ENCODE measurements around the gene HAUS2.

Gene HAUS2

DNA sequence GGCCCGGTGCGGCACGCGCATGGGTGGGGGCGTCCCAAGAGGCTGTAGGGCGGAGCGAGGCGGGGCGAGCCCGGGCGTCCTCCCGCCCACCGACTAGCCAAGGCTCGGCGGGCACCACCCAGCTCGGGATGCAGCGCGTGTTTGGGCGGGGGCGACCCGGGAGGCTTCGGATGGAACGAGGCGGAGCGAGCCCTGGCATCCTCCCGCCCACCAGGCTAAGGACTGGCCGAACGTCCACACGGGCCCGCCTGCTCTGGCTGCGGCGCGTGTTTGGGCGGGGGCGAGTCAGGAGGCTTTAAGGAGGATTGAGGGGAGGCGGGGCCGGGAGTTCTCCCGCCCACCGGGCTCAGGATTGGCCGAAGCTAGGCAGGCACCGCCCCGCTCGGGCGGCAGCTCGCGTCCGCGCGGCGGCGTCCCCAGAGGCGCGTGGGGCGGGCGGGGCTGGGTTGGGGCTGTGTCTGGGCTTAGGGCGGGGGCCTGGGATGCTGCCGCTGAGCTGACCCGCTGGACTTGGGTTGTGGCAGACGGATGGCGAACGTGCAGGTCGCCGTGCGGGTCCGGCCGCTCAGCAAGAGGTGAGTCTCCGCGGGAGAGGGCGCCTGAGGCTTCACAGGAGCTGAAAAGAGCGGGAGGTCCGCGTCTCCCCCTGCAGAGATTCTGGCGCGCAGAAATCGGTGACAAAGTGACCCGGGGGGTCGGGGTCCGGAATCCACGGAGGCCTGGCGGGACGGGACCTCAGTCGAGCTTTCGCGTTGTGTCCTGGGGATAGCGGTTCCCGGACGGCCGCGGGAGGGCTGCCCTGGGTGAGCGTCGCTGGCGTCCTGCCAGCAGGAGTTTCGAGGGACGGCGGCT is 26.8 kb downstream of the HAUS2 start, which contains the start of gene STARD9:
TSS of gene STARD9 (plus strand) at position 419 of the 852 bp plus-strand sequence. CDS start at position 529, 110 bp downstream.
- peak within 1 kb of the TSS; percentile 86 for H2AFZ ChIP-seq (ENCODE audit: low read depth, low read length)
- ATAC-seq (ENCODE audit: insufficient read depth, low read depth) (peak; percentile 91), DNase-seq (peak; percentile 94)
- H3K4me1 ChIP-seq (ENCODE audit: insufficient read depth, low read length) = peaks cover 26% of the 10 kb centered on the region
- H3K79me2 ChIP-seq (ENCODE audit: insufficient read depth, low read length) = no peaks in the 10 kb centered on the region
- peak within 1 kb of the TSS; percentile 23 to 66 for H3K4me3 ChIP-seq (ENCODE audit: low read depth in 1 of 2, low read length in 2 of 2)
- peak within 1 kb of the TSS; percentile 64 for H3K27ac ChIP-seq (ENCODE audit: low read length)
- H3K9ac ChIP-seq (ENCODE audit: low read depth, low read length) = peak within 1 kb of the TSS; percentile 58
- H3K36me3 ChIP-seq (ENCODE audit: insufficient read depth, low read length) = no peaks in the 10 kb centered on the region
- H3K4me2 ChIP-seq (ENCODE audit: insufficient read depth, low read length) = peak within 1 kb of the TSS; percentile 84
- H4K20me1 ChIP-seq (ENCODE audit: insufficient read depth, low read length) = no peaks in the 10 kb centered on the region; the same call in 1 of the 2 replicates
- no peak for TF ChIP-seq EZH2 (IDR thresholded peaks at IDR 0.05; ENCODE audit: borderline replicate concordance, low read depth, low read length, severe bottlenecking)
- TF ChIP-seq, protein P1, sequence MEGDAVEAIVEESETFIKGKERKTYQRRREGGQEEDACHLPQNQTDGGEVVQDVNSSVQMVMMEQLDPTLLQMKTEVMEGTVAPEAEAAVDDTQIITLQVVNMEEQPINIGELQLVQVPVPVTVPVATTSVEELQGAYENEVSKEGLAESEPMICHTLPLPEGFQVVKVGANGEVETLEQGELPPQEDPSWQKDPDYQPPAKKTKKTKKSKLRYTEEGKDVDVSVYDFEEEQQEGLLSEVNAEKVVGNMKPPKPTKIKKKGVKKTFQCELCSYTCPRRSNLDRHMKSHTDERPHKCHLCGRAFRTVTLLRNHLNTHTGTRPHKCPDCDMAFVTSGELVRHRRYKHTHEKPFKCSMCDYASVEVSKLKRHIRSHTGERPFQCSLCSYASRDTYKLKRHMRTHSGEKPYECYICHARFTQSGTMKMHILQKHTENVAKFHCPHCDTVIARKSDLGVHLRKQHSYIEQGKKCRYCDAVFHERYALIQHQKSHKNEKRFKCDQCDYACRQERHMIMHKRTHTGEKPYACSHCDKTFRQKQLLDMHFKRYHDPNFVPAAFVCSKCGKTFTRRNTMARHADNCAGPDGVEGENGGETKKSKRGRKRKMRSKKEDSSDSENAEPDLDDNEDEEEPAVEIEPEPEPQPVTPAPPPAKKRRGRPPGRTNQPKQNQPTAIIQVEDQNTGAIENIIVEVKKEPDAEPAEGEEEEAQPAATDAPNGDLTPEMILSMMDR (IDR thresholded peaks at IDR 0.05; ENCODE audit: borderline replicate concordance, extremely low read depth, low read length, poor library complexity, severe bottlenecking) = peak; percentile 9
- H3K27me3 ChIP-seq (ENCODE audit: insufficient read depth, low read length, poor library complexity) = peaks cover 6% of the 10 kb centered on the region
- H3K9me3 ChIP-seq (ENCODE audit: insufficient read depth, low read length, severe bottlenecking) = no peaks in the 10 kb centered on the region

DNA sequence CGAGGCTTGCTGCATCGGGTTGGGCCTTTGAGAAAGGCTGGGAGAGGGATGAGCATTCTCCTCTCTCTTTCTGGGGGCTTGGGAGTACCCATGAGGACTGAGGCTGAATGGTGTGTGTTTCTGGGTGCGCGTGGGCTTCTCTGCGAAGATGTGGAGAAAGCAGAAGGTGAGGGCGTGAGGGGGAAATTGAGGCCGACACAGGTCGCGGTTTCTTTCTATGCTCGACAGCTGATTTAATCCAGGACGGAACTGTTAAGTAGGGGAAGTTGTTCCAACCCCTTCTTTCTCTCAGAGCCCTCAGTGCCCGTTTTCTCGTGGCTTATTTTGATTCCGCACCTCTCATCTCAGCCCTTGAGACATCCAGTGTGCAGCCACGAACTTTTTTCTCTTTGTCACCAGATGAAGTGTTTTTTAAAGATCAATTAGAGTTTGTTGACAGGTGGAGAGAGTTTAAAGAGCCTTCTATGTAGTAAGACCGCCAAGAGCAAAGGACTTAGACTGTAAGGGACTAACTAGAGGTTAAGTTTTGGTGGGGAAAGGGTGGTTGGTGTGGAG is 27.5 kb downstream of the HAUS2 start:
- peak overlapping the region; percentile 38; the same call in 1 of the 2 replicates for H3K27ac ChIP-seq (ENCODE audit: low read length)
- ATAC-seq (ENCODE audit: insufficient read depth, low read depth) (no peak), DNase-seq (no peak)
- peak overlapping the region; percentile 23 to 66 for H3K4me3 ChIP-seq (ENCODE audit: low read depth in 1 of 2, low read length in 2 of 2)
- peak overlapping the region; percentile 84 for H3K4me2 ChIP-seq (ENCODE audit: insufficient read depth, low read length)
- TF ChIP-seq, protein P1 (IDR thresholded peaks at IDR 0.05; ENCODE audit: borderline replicate concordance, extremely low read depth, low read length, poor library complexity, severe bottlenecking) = no peak
- TF ChIP-seq EZH2 (IDR thresholded peaks at IDR 0.05; ENCODE audit: borderline replicate concordance, low read depth, low read length, severe bottlenecking) = no peak
- H2AFZ ChIP-seq (ENCODE audit: low read depth, low read length) = peak overlapping the region; percentile 82
- no peaks in the 10 kb centered on the region; the same call in 1 of the 2 replicates for H4K20me1 ChIP-seq (ENCODE audit: insufficient read depth, low read length)
- H3K36me3 ChIP-seq (ENCODE audit: insufficient read depth, low read length) = no peaks in the 10 kb centered on the region
- H3K9me3 ChIP-seq (ENCODE audit: insufficient read depth, low read length, severe bottlenecking) = no peaks in the 10 kb centered on the region
- peak overlapping the region; percentile 58 for H3K9ac ChIP-seq (ENCODE audit: low read depth, low read length)
- H3K4me1 ChIP-seq (ENCODE audit: insufficient read depth, low read length) = peaks cover 31% of the 10 kb centered on the region
- H3K27me3 ChIP-seq (ENCODE audit: insufficient read depth, low read length, poor library complexity) = peaks cover 11% of the 10 kb centered on the region
- H3K79me2 ChIP-seq (ENCODE audit: insufficient read depth, low read length) = no peaks in the 10 kb centered on the region

DNA sequence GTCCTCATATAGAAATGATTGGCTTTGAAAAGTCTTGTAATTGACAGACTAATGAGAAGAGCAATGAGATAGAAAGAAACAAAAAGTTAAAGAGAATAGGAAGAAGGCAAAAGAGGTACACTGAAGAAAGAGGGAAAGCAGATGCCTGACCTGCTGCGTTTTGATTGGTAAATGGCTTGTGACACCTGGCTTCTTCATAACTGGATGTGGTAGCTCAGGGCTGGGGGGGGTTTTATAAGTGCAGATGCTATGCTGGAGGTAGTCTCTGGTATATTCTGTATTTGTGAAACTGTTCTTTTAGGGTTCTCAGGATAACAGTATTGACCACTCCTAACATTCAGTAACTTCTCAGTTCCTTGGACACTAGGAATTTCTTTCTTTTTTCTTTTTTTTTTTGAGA is 28.1 kb downstream of the HAUS2 start:
- Histone ChIP-seq H4K20me1 (ENCODE audit: insufficient read depth, low read length) (no peaks in the 10 kb centered on the region; the same call in 1 of the 2 replicates), H3K36me3 (ENCODE audit: insufficient read depth, low read length) (no peaks in the 10 kb centered on the region), H3K9ac (ENCODE audit: low read depth, low read length) (no peak overlapping the region), H3K4me3 (ENCODE audit: low read depth in 1 of 2, low read length in 2 of 2) (no peak overlapping the region), H2AFZ (ENCODE audit: low read depth, low read length) (no peak overlapping the region), H3K79me2 (ENCODE audit: insufficient read depth, low read length) (no peaks in the 10 kb centered on the region), H3K4me2 (ENCODE audit: insufficient read depth, low read length) (peak overlapping the region; percentile 84), H3K4me1 (ENCODE audit: insufficient read depth, low read length) (peaks cover 37% of the 10 kb centered on the region), H3K9me3 (ENCODE audit: insufficient read depth, low read length, severe bottlenecking) (no peaks in the 10 kb centered on the region), H3K27me3 (ENCODE audit: insufficient read depth, low read length, poor library complexity) (peaks cover 11% of the 10 kb centered on the region), H3K27ac (ENCODE audit: low read length) (no peak overlapping the region)
- DNase-seq = no peak
- ATAC-seq (ENCODE audit: insufficient read depth, low read depth) = no peak
- TF ChIP-seq EZH2 (IDR thresholded peaks at IDR 0.05; ENCODE audit: borderline replicate concordance, low read depth, low read length, severe bottlenecking) = no peak
- TF ChIP-seq, protein P1 (IDR thresholded peaks at IDR 0.05; ENCODE audit: borderline replicate concordance, extremely low read depth, low read length, poor library complexity, severe bottlenecking) = no peak
